Stimulated activated CD4-positive, alpha-beta T cell treated with anti-CD3 and anti-CD28 coated beads, TNF-alpha, amount 100 ng/mL, for 4 hours (primary cell): ENCODE measurements around the gene KPTN.
A peak's percentile ranks its signal among the peaks of the same experiment; 100 is the strongest.

Experiments used
- DNase-seq, 3 experiments: peaks; one replicate each; pipeline ENCODE4 v3.0.0-alpha.2; 2020; ENCODE audit warnings: low read depth in 3 of 3

The KPTN gene

GRCh38 chr19:47483800-47484690 is at the start of gene KPTN:
KPTN (minus strand) TSS chr19:47484219; CDS start chr19:47484160, 59 bp downstream.
- peak; percentile 78 to 84 (median 81) for DNase-seq

- DNase-seq: no peak
These were observed 47.8 kb upstream of the KPTN start for GRCh38 chr19:47531640-47532387.

- no peak for DNase-seq
These were observed 45.2 kb upstream of the KPTN start for GRCh38 chr19:47529018-47529742.

GRCh38 chr19:47526798-47527197 is 42.8 kb upstream of the KPTN start:
- DNase-seq: no peak

GRCh38 chr19:47523473-47523872 is 39.5 kb upstream of the KPTN start:
- no peak for DNase-seq

GRCh38 chr19:47521473-47522180 is 37.6 kb upstream of the KPTN start:
- DNase-seq: no peak

- no peak for DNase-seq
These were observed 36.8 kb upstream of the KPTN start for GRCh38 chr19:47520839-47521238.

GRCh38 chr19:47520343-47520806 is 36.4 kb upstream of the KPTN start:
- no peak for DNase-seq

GRCh38 chr19:47518854-47519253 is 34.8 kb upstream of the KPTN start:
- no peak for DNase-seq

- DNase-seq: peak in 1 of 3 experiments; percentile 18
These were observed 34.1 kb upstream of the KPTN start for GRCh38 chr19:47518139-47518538.

- DNase-seq: peak; percentile 100
These were observed 31.0 kb upstream of the KPTN start, which contains the start of gene NAPA for GRCh38 chr19:47514869-47515588. NAPA (minus strand) TSS chr19:47515063; CDS start chr19:47514940, 123 bp downstream.

GRCh38 chr19:47514151-47514868 is 30.3 kb upstream of the KPTN start:
- DNase-seq: no peak

- no peak for DNase-seq
These were observed 28.9 kb upstream of the KPTN start for GRCh38 chr19:47512948-47513319.

- no peak for DNase-seq
These were observed 28.3 kb upstream of the KPTN start for GRCh38 chr19:47512183-47512947.

GRCh38 chr19:47511681-47512080 is 27.7 kb upstream of the KPTN start:
- DNase-seq: no peak

GRCh38 chr19:47511128-47511517 is 27.1 kb upstream of the KPTN start:
- DNase-seq: no peak

- DNase-seq: no peak
These were observed 26.6 kb upstream of the KPTN start for GRCh38 chr19:47510516-47511127.

GRCh38 chr19:47509973-47510372 is 26.0 kb upstream of the KPTN start:
- DNase-seq: no peak
